Measurements from ENCODE around the gene KBTBD6.

KBTBD6 gene

GRCh38 chr13:41159174-41159573 is 26.6 kb upstream of the KBTBD6 start:
- DNase-seq (ENCODE audit: low read depth) = no peak
- TF ChIP-seq CTCF (conservative IDR thresholded peaks at IDR 0.05; ENCODE audit: low read length) = no peak
- no peak overlapping the region for H3K4me3 ChIP-seq (ENCODE audit: low read length)

GRCh38 chr13:41157048-41157717 is 24.6 kb upstream of the KBTBD6 start:
- no peak overlapping the region for H3K4me3 ChIP-seq (ENCODE audit: low read length)
- DNase-seq (ENCODE audit: low read depth) = no peak
- TF ChIP-seq CTCF (conservative IDR thresholded peaks at IDR 0.05; ENCODE audit: low read length) = no peak

GRCh38 chr13:41156620-41157019 is 24.0 kb upstream of the KBTBD6 start:
- no peak overlapping the region for H3K4me3 ChIP-seq (ENCODE audit: low read length)
- TF ChIP-seq CTCF (conservative IDR thresholded peaks at IDR 0.05; ENCODE audit: low read length) = no peak
- no peak for DNase-seq (ENCODE audit: low read depth)

GRCh38 chr13:41154042-41154441 is 21.4 kb upstream of the KBTBD6 start:
- H3K4me3 ChIP-seq (ENCODE audit: low read length) = no peak overlapping the region
- no peak for TF ChIP-seq CTCF (conservative IDR thresholded peaks at IDR 0.05; ENCODE audit: low read length)
- DNase-seq (ENCODE audit: low read depth) = no peak

GRCh38 chr13:41152005-41152404 is 19.4 kb upstream of the KBTBD6 start:
- H3K4me3 ChIP-seq (ENCODE audit: low read length) = no peak overlapping the region
- no peak for TF ChIP-seq CTCF (conservative IDR thresholded peaks at IDR 0.05; ENCODE audit: low read length)
- DNase-seq (ENCODE audit: low read depth) = no peak

GRCh38 chr13:41150058-41150457 is 17.5 kb upstream of the KBTBD6 start:
- TF ChIP-seq CTCF (conservative IDR thresholded peaks at IDR 0.05; ENCODE audit: low read length) = no peak
- DNase-seq (ENCODE audit: low read depth) = no peak
- no peak overlapping the region for H3K4me3 ChIP-seq (ENCODE audit: low read length)

GRCh38 chr13:41148419-41149283 is 16.0 kb upstream of the KBTBD6 start:
- no peak overlapping the region for H3K4me3 ChIP-seq (ENCODE audit: low read length)
- DNase-seq (ENCODE audit: low read depth) = no peak
- TF ChIP-seq CTCF (conservative IDR thresholded peaks at IDR 0.05; ENCODE audit: low read length) = no peak

Measured in AG10803 (cell line).